ENCODE data around the gene FAM83C.

The FAM83C gene

GRCh38 chr20:35284267-35284991 is 7.8 kb downstream of the FAM83C start, which contains the start of gene EIF6:
Gene EIF6, minus strand, starts transcription at chr20:35284772. Its CDS starts 285 bp downstream, at chr20:35284487.
- DNase-seq (ENCODE audit: low read depth, low spot score) = peak; percentile 95

- no peak for DNase-seq (ENCODE audit: low read depth, low spot score)
Observed at GRCh38 chr20:35283441-35284266, 8.6 kb downstream of the FAM83C start.

- DNase-seq (ENCODE audit: low read depth, low spot score) = no peak
Observed at GRCh38 chr20:35281506-35282101, 10.6 kb downstream of the FAM83C start.

- no peak for DNase-seq (ENCODE audit: low read depth, low spot score)
Observed at GRCh38 chr20:35280523-35280922, 11.7 kb downstream of the FAM83C start.

- no peak for DNase-seq (ENCODE audit: low read depth, low spot score)
Observed at GRCh38 chr20:35279533-35280174, 12.6 kb downstream of the FAM83C start.

- DNase-seq (ENCODE audit: low read depth, low spot score) = no peak
Observed at GRCh38 chr20:35279040-35279439, 13.2 kb downstream of the FAM83C start.

GRCh38 chr20:35277531-35278395 is 14.5 kb downstream of the FAM83C start, which contains the start of gene MMP24OS:
Gene MMP24OS, minus strand, starts transcription at chr20:35278122. Its CDS starts 193 bp downstream, at chr20:35277929.
- DNase-seq (ENCODE audit: low read depth, low spot score) = peak; percentile 93

GRCh38 chr20:35277127-35277526 is 15.1 kb downstream of the FAM83C start:
- DNase-seq (ENCODE audit: low read depth, low spot score) = no peak

GRCh38 chr20:35276408-35276807 is 15.8 kb downstream of the FAM83C start:
- no peak for DNase-seq (ENCODE audit: low read depth, low spot score)

GRCh38 chr20:35275741-35276251 is 16.4 kb downstream of the FAM83C start:
- DNase-seq (ENCODE audit: low read depth, low spot score) = no peak

- DNase-seq (ENCODE audit: low read depth, low spot score) = no peak
Observed at GRCh38 chr20:35274172-35275092, 17.8 kb downstream of the FAM83C start.

- DNase-seq (ENCODE audit: low read depth, low spot score) = peak; percentile 74
Observed at GRCh38 chr20:35273449-35274171, 18.6 kb downstream of the FAM83C start.

GRCh38 chr20:35271904-35272303 is 20.3 kb downstream of the FAM83C start:
- peak; percentile 34 for DNase-seq (ENCODE audit: low read depth, low spot score)

GRCh38 chr20:35271073-35271882 is 20.9 kb downstream of the FAM83C start:
- DNase-seq (ENCODE audit: low read depth, low spot score) = no peak

- no peak for DNase-seq (ENCODE audit: low read depth, low spot score)
Observed at GRCh38 chr20:35270021-35270902, 22.0 kb downstream of the FAM83C start.

GRCh38 chr20:35269055-35269781 is 23.0 kb downstream of the FAM83C start:
- peak; percentile 86 for DNase-seq (ENCODE audit: low read depth, low spot score)

All from astrocyte of the hippocampus (primary cell).